ENCODE results near the gene GLI3. TPM values are rescaled to one million over a fixed set of nuclear protein-coding genes. Genes with fewer than 3 reads are reported as not detected.

The GLI3 gene
- total and polyA plus RNA-seq, 11 donors, result 0.50 to 14.4 (median 5.7) TPM

DNA sequence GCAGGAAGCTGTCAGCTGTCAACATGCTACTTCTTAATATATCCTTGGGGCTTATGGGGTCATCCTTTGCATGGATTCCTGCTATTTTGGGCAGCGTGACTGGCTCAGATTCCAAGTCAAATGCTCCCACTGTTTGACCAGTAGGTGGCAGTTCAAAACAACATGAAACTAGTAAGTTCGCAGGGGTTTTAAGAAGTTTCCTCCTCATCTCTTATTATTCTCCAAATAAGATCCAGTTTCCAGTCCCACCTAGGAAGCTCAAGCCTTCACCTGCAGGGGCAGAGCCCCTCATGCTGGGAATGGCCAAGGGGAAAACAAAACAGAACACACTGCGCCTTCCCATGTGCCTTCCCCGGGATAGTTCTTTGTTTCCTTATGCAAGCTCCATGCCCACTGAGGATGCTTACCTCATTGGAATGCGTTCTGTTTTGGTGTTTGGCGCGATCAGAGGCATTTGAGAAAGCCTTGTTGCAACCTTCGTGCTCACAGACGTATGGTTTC lies 259.8 kb downstream of the GLI3 start:
- H3K9me3 ChIP-seq, result no peaks in the 10 kb centered on the region
- 45 to 57% (median 47%) methylated on average over 9 of the region's 9 CpGs for WGBS, 4 donors
- ATAC-seq, result peak; percentile 34 to 71 (median 67)
- H3K4me1 ChIP-seq, result peaks cover 0 to 30% (median 7%) of the 10 kb centered on the region in 12 donors
- DNase-seq, result peak in 3 of 5 donors; percentile 26 to 45 (median 40)
- TF ChIP-seq, protein P1, sequence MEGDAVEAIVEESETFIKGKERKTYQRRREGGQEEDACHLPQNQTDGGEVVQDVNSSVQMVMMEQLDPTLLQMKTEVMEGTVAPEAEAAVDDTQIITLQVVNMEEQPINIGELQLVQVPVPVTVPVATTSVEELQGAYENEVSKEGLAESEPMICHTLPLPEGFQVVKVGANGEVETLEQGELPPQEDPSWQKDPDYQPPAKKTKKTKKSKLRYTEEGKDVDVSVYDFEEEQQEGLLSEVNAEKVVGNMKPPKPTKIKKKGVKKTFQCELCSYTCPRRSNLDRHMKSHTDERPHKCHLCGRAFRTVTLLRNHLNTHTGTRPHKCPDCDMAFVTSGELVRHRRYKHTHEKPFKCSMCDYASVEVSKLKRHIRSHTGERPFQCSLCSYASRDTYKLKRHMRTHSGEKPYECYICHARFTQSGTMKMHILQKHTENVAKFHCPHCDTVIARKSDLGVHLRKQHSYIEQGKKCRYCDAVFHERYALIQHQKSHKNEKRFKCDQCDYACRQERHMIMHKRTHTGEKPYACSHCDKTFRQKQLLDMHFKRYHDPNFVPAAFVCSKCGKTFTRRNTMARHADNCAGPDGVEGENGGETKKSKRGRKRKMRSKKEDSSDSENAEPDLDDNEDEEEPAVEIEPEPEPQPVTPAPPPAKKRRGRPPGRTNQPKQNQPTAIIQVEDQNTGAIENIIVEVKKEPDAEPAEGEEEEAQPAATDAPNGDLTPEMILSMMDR (IDR thresholded peaks at IDR 0.05), result peak; percentile 52 to 78 (median 68)
- no peak for TF ChIP-seq POLR2A (IDR thresholded peaks at IDR 0.05)
- no peak overlapping the region for H3K27ac ChIP-seq
- no peak overlapping the region for H3K4me3 ChIP-seq
- H3K36me3 ChIP-seq, result peaks cover 0 to 9% (median under 1%) of the 10 kb centered on the region in 9 donors
- no peaks in the 10 kb centered on the region for H3K27me3 ChIP-seq
- intact Hi-C loops (cut with DNase I), result loop anchor here in 9 of 10 donors (1.0 to 10.0 kb wide), 13 partner anchors 34 to 868 kb away; partner anchors contain the start of gene GLI3 (in 1 of the 9)

DNA sequence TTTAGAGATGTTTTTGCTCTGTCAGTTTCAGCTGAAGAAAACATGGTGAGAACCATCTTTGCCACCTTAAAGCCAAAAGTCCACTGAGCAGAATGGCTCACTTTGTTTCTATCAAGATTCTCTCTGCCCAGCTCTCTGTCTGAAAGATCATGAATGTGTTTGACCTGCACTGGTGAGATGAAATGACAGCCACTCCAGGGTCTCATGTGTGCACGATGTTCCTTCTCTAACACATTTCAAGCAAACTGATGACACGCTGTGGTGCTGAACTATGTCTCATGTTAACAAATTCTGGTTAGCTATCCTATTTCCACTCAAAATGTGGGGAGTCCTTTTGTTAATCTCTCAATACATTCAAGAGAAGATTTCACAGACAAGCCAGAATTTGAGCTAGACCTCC lies 260.6 kb downstream of the GLI3 start:
- WGBS, 4 donors, result 76 to 85% (median 77%) methylated on average over 2 of the region's 2 CpGs
- ATAC-seq, result no peak
- intact Hi-C loops (cut with DNase I), result loop anchor here in 9 of 10 donors (2.0 to 10.0 kb wide), 12 partner anchors 34 to 868 kb away; partner anchors contain the start of gene GLI3 (in 1 of the 9)

DNA sequence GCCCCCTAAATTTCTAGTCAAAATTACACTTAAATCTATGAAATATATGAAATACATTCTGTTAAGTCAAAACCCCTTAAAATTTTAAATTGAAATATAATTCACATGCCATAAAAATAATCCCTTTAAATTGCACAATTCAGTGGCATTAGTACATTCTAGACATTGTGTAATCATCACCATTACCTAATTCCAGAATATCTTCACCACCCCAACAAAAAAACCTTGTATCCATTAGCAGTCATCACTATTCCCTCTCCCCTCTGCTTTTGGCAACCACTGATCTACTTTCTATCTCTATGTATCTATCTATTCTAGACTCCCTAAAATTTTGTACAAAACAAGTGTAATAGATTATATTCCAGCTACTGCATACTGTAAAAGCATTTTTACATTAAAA lies 261.2 kb downstream of the GLI3 start:
- H3K9me3 ChIP-seq, result no peaks in the 10 kb centered on the region
- H3K27me3 ChIP-seq, result no peaks in the 10 kb centered on the region
- no peak overlapping the region for H3K27ac ChIP-seq
- no peak for ATAC-seq
- no peak for TF ChIP-seq POLR2A (IDR thresholded peaks at IDR 0.05)
- peaks cover 0 to 22% (median 4%) of the 10 kb centered on the region in 12 donors for H3K4me1 ChIP-seq
- no peak overlapping the region for H3K4me3 ChIP-seq
- intact Hi-C loops (cut with DNase I), result loop anchor here in 9 of 10 donors (2.0 to 10.0 kb wide), 12 partner anchors 33 to 869 kb away; partner anchors contain the start of gene GLI3 (in 1 of the 9)
- no peak for DNase-seq
- peaks cover 0 to 21% (median 4%) of the 10 kb centered on the region in 9 donors for H3K36me3 ChIP-seq

More for the DNA sequence above, 260.6 kb downstream of the GLI3 start:
- H3K9me3 ChIP-seq, result no peaks in the 10 kb centered on the region
- no peak for TF ChIP-seq POLR2A (IDR thresholded peaks at IDR 0.05)
- TF ChIP-seq, protein P1 (IDR thresholded peaks at IDR 0.05), result no peak
- peaks cover 0 to 17% (median 4%) of the 10 kb centered on the region in 9 donors for H3K36me3 ChIP-seq
- H3K4me3 ChIP-seq, result no peak overlapping the region
- peaks cover 0 to 24% (median 4%) of the 10 kb centered on the region in 12 donors for H3K4me1 ChIP-seq
- H3K27ac ChIP-seq, result no peak overlapping the region
- H3K27me3 ChIP-seq, result no peaks in the 10 kb centered on the region
- DNase-seq, result no peak

DNA sequence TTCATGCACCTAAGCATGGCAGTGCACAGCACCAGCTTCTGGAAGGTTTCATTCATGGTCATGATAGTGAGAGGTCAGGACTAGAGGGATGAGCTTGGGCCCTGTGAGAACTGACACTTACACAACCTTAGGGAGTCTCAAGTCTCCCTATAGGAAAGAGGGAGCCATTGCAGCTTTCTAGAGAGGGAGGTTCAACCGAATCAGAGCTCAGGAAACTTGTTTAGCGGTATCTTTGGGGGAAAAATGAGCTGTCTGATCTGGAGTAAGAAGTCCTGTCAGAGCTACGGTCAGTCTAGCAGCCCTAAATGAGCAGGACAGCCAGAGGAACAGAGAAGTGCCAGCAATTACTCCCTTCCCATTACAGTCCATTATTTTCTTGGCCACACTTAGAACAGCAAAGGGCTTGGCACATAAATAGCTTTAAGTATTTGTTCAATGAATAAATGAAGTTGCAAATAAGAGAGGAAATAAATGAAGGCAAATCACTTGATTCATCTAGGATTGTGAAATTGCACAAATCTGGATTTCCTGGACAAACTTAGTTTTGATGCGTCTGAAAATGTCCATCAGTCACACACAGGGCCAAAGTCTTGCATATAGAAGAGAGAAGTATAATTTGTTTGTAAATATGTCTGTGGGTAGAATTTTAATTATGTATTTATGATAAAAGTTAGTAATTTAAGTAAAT lies 262.0 kb downstream of the GLI3 start:
- Histone ChIP-seq H3K36me3 (peaks cover 0 to 25% (median 4%) of the 10 kb centered on the region in 9 donors), H3K4me3 (no peak overlapping the region), H3K27ac (no peak overlapping the region), H3K27me3 (no peaks in the 10 kb centered on the region), H3K4me1 (peaks cover 0 to 18% (median 3%) of the 10 kb centered on the region in 12 donors), H3K9me3 (no peaks in the 10 kb centered on the region)
- ATAC-seq (no peak), DNase-seq (no peak)
- intact Hi-C loops (cut with DNase I), result loop anchor here in 9 of 10 donors (5.0 to 10.0 kb wide), 10 partner anchors 33 to 870 kb away; partner anchors contain the start of gene GLI3 (in 1 of the 9)
- WGBS, 4 donors, result 83 to 95% (median 92%) methylated on average over 4 of the region's 4 CpGs
- TF ChIP-seq POLR2A (IDR thresholded peaks at IDR 0.05), result no peak
- TF ChIP-seq, protein P1 (IDR thresholded peaks at IDR 0.05), result no peak

All from heart left ventricle (tissue), 16 donors.